Effector CD8-positive, alpha-beta T cell (primary cell): ENCODE measurements around the gene C19orf12.

Experiments used
- DNase-seq: peaks from one replicate; lab custom pipeline; 2025; lab: John Stamatoyannopoulos, UW
- total RNA-seq, 4 experiments: gene quantifications; one replicate each; lab custom pipeline; 2026; lab: John Stamatoyannopoulos, UW

The C19orf12 gene
- 44.5 to 61.1 (median 54.2) reads per million in 4 experiments for total RNA-seq

GRCh38 chr19:29714953-29715700 is at the start of gene C19orf12:
Gene C19orf12, minus strand, starts transcription at chr19:29715261. Its CDS starts 6,848 bp downstream, at chr19:29708413.
- peak; percentile 51 for DNase-seq

- no peak for DNase-seq
These were observed 49.3 kb upstream of the C19orf12 start for GRCh38 chr19:29764361-29764760.

GRCh38 chr19:29763196-29763595 is 48.1 kb upstream of the C19orf12 start:
- no peak for DNase-seq

GRCh38 chr19:29761575-29762232 is 46.6 kb upstream of the C19orf12 start:
- no peak for DNase-seq

GRCh38 chr19:29760752-29761502 is 45.9 kb upstream of the C19orf12 start:
- no peak for DNase-seq

GRCh38 chr19:29759359-29759758 is 44.3 kb upstream of the C19orf12 start:
- no peak for DNase-seq

- no peak for DNase-seq
These were observed 43.8 kb upstream of the C19orf12 start for GRCh38 chr19:29758863-29759262.

GRCh38 chr19:29757551-29757950 is 42.5 kb upstream of the C19orf12 start:
- DNase-seq = no peak

- no peak for DNase-seq
These were observed 38.9 kb upstream of the C19orf12 start for GRCh38 chr19:29753934-29754305.

GRCh38 chr19:29753190-29753933 is 38.3 kb upstream of the C19orf12 start:
- DNase-seq = no peak

GRCh38 chr19:29752450-29753025 is 37.5 kb upstream of the C19orf12 start:
- no peak for DNase-seq

GRCh38 chr19:29751932-29752331 is 36.9 kb upstream of the C19orf12 start:
- no peak for DNase-seq

- no peak for DNase-seq
These were observed 34.9 kb upstream of the C19orf12 start for GRCh38 chr19:29750001-29750400.

GRCh38 chr19:29748996-29749849 is 34.2 kb upstream of the C19orf12 start:
- DNase-seq = no peak

GRCh38 chr19:29745253-29745652 is 30.2 kb upstream of the C19orf12 start:
- no peak for DNase-seq

- DNase-seq = no peak
These were observed 28.6 kb upstream of the C19orf12 start for GRCh38 chr19:29743681-29744080.

GRCh38 chr19:29741776-29742175 is 26.7 kb upstream of the C19orf12 start:
- no peak for DNase-seq

- no peak for DNase-seq
These were observed 26.2 kb upstream of the C19orf12 start for GRCh38 chr19:29741226-29741625.

GRCh38 chr19:29737461-29738000 is 22.5 kb upstream of the C19orf12 start:
- no peak for DNase-seq

GRCh38 chr19:29735829-29736228 is 20.8 kb upstream of the C19orf12 start:
- DNase-seq = no peak
